GM12891 (cell line): ENCODE results near the gene TTC27.

Source experiments
- POLR2A ChIP-seq: IDR thresholded peaks from 2 replicates; pipeline ENCODE4 v1.6.1; 2011; ENCODE audit warnings: low read depth, low read length, control low read depth
- POLR2AphosphoS5 ChIP-seq: IDR thresholded peaks from 2 replicates; pipeline ENCODE4 v1.6.1; 2011; ENCODE audit warnings: low read depth, low read length, control low read depth

GRCh38 chr2:32723467-32724079 lies 95.7 kb downstream of the TTC27 start:
- TF ChIP-seq POLR2A = no peak
- TF ChIP-seq POLR2AphosphoS5 = no peak
